Adrenal gland (tissue), 12 donors: ENCODE data around the gene SBF1. TPM values are rescaled to one million over a fixed set of nuclear protein-coding genes. Genes with fewer than 3 reads are reported as not detected.

Source experiments
- DNase-seq, 7 donors: peaks; one replicate each; pipeline ENCODE4 v3.0.0-alpha.2; 2019 to 2020
- H3K27ac ChIP-seq, 5 donors: fragments of 200-600 bp; sonication (generic) in 4 of 5; 1 replicate in 3 of 5; 2 replicates in 2 of 5; pipeline versions ENCODE4 v1.5.1 to v1.8.0; 2016 to 2020; ENCODE audit warnings: mild to moderate bottlenecking in 1 of 5
- H3K27me3 ChIP-seq: fragments of 200-600 bp; 2 replicates; pipeline ENCODE4 v1.8.0; 2021
- H3K36me3 ChIP-seq, 2 donors: fragments of 200-600 bp; replicated peaks in 1 of 2; 1 replicate in 1 of 2; 2 replicates in 1 of 2; pipeline versions ENCODE4 v1.5.1 to v1.8.0; 2018 to 2022
- H3K4me1 ChIP-seq, 2 donors: fragments of 200-600 bp; replicated peaks in 1 of 2; 1 replicate in 1 of 2; 2 replicates in 1 of 2; pipeline versions ENCODE4 v1.5.1 to v1.8.0; 2018 to 2021
- H3K4me3 ChIP-seq, 4 donors: fragments of 200-600 bp; sonication (generic) in 3 of 4; one replicate each; pipeline ENCODE4 v1.5.1; 2016 to 2018
- H3K9me3 ChIP-seq, 3 donors: fragments of 200-600 bp; sonication (generic) in 1 of 3; replicated peaks in 1 of 3; 1 replicate in 2 of 3; 2 replicates in 1 of 3; pipeline versions ENCODE4 v1.5.1 to v1.8.0; 2016 to 2021
- CTCF ChIP-seq, 6 experiments: fragments of 450-650 bp in 4 of 6; fragments of 200-600 bp in 2 of 6; sonication (generic) in 1 of 6; IDR thresholded peaks; 1 replicate in 5 of 6; 2 replicates in 1 of 6; pipeline versions ENCODE4 v1.5.1 to v1.8.0; 2016 to 2021; ENCODE audit warnings: antibody characterized with exemption in 6 of 6, mild to moderate bottlenecking in 2 of 6, moderate library complexity in 1 of 6
- POLR2A ChIP-seq, 2 donors: fragments of 450-650 bp; IDR thresholded peaks; one replicate each; pipeline ENCODE4 v1.6.1; 2017; ENCODE audit warnings: antibody characterized with exemption in 2 of 2, mild to moderate bottlenecking in 2 of 2, moderate library complexity in 1 of 2
- WGBS, 4 donors: extraction: QIAGEN DNeasy Blood & Tissue Kit in 2 of 4; methylation state at CpG; one replicate each; pipeline versions ENCODE4 v1.1.5 to v1.1.7; 2013 to 2017; 5-methylcytosine and 5-hydroxymethylcytosine counted together
- intact Hi-C, 2 donors: fragments of 100-400 bp; cut with DNase I; formaldehyde crosslinking; loops; one replicate each; pipeline versions ENCODE4 v1.14.1 to v1.15.0; 2022 to 2023
- polyA plus RNA-seq, 3 donors: library from polyadenylated mRNA; stranded (reverse); fragments of 200-250 nt in 2 of 3; fragments of 350-450 nt in 1 of 3; fragmentation: Illumina TruSeq in 1 of 3; extraction: RNeasy Lipid Tissue Mini Kit (QIAGEN cat#74804) in 1 of 3; gene quantifications; one replicate each; pipeline ENCODE4 v1.2.3, GENCODE V29; 2013 to 2014
- total RNA-seq, 9 donors: library from RNA; depleted of rRNA in 4 of 9; stranded (reverse); fragments of >200 nt in 4 of 9; fragments of 120-200 nt in 1 of 9; fragmentation: NEBNext Ultra II Directional in 1 of 9; extraction: Animal tissue kit (Norgen Biotek cat#: 25700) in 1 of 9; gene quantifications; one replicate each; pipeline versions ENCODE4 v1.1.0 to v1.2.4, GENCODE V29; 2013 to 2023
- donor health status: healthy with polysubstance abuse.
- donor health status: Bipolar disorder and iron deficiency.
- donor health status: DM: yes; HTN: yes; CAD: no.
- donor health status: DM: no; HTN: no; CAD: no.
- donor health status: DM: no; HTN: no; CAD: no.
- donor health status: DM: yes; HTN: yes; CAD: no.

Gene SBF1
- total and polyA plus RNA-seq, 12 donors, result 8.4 to 117 (median 72.9) TPM

DNA sequence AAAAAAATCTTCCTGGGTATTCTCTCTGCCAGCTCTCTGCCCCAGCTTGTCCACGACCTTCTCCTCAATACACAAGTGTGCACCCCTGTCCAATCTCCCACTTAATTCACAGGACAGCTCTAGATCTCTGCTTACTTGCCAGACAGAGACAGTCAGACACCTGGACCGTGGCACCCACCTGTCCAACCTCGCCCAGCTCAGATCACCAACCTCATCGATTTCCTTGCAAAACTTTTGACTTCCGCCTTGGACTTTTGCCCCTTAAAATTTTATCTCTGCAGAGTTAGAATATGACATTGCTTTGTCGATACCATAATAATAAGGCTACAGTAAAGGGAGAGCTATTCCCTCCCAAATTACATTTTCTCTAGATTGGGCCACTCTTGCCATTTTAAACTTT, 22.3 kb upstream of the SBF1 start:
- no peak overlapping the region for H3K27ac ChIP-seq
- no peaks in the 10 kb centered on the region for H3K27me3 ChIP-seq
- TF ChIP-seq POLR2A (IDR thresholded peaks at IDR 0.05) (no peak), CTCF (IDR thresholded peaks at IDR 0.05) (no peak)
- no peaks in the 10 kb centered on the region for H3K36me3 ChIP-seq
- H3K4me1 ChIP-seq, result peaks cover 0 to 4% of the 10 kb centered on the region in 2 donors
- no peaks in the 10 kb centered on the region for H3K9me3 ChIP-seq
- H3K4me3 ChIP-seq, result no peak overlapping the region
- 83 to 92% (median 86%) methylated on average over 6 of the region's 6 CpGs for WGBS, 4 donors
- intact Hi-C loops, result no loop called here
- no peak for DNase-seq

DNA sequence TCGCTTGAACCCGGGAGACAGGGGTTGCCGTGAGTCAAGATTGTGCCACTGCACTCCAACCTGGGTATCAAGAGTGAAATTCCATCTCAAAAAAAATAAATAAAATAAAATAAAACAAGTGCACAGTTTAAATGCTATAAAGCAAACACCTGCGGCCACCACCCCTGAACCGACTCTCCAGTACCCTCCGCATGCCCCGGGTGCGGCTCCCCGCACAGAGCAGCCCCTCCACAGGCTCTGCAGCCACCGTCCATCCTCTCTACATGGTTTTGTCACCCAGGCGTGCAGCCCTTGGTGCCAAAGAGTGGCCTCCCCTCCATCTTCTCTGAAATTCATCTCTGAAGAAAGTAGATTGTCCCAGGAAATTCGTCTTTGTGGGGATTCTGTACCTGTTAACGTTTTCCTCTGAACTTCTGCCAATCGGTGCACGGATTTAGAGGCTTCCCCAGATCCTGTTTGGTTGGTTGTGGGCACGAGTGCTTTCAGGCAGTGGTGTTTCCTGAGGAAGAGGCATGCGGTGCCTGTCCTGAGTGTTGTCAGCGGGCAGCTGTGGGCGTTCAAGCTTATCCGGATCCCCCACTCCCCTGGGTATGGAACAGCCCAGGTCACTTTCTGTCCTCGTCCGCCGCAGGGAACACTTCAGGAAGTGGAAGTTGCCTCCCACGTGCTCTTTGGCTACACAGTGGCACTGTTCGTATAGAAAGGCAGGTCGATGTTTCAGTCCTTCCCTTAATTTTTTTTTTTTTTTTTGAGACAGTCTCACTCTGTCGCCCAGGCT, 15.9 kb upstream of the SBF1 start:
- Histone ChIP-seq H3K36me3 (no peaks in the 10 kb centered on the region), H3K9me3 (no peaks in the 10 kb centered on the region), H3K4me1 (no peaks in the 10 kb centered on the region), H3K27me3 (no peaks in the 10 kb centered on the region), H3K4me3 (no peak overlapping the region), H3K27ac (no peak overlapping the region)
- no peak for DNase-seq
- intact Hi-C loops, result no loop called here
- 66 to 75% (median 70%) methylated on average over 24 to 27 of the region's 27 CpGs for WGBS, 4 donors
- TF ChIP-seq POLR2A (IDR thresholded peaks at IDR 0.05) (no peak), CTCF (IDR thresholded peaks at IDR 0.05) (no peak)

- Histone ChIP-seq H3K4me1 (no peaks in the 10 kb centered on the region), H3K27ac (no peak overlapping the region), H3K27me3 (no peaks in the 10 kb centered on the region), H3K36me3 (no peaks in the 10 kb centered on the region), H3K9me3 (no peaks in the 10 kb centered on the region), H3K4me3 (no peak overlapping the region)
- 62 to 83% (median 74%) methylated on average over 4 to 31 of the region's 31 CpGs for WGBS, 4 donors
- intact Hi-C loops, result no loop called here
- TF ChIP-seq POLR2A (IDR thresholded peaks at IDR 0.05) (no peak), CTCF (IDR thresholded peaks at IDR 0.05) (no peak)
- no peak for DNase-seq
Observed at GRCh38 chr22:50489363-50490243, 14.8 kb upstream of the SBF1 start.

DNA sequence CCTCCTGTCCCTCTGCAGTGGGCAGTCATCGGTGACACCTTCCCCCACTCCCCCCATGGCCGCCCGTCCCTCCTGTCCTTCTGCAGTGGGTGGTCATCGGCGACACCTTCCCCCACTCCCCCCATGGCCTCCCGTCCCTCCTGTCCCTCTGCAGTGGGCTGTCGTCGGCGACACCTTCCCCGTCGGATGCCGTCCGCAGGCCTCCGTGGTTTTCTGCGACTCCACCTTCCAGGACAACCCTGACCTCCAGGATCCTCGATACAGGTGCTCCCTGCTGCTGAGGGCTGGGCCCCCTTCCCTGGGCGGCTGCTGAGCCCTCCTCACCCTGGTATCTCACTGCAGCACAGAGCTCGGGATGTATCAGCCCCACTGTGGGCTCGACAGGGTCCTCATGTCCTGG, 14.1 kb upstream of the SBF1 start:
- H3K36me3 ChIP-seq, result no peaks in the 10 kb centered on the region
- no peak for DNase-seq
- H3K27me3 ChIP-seq, result no peaks in the 10 kb centered on the region
- H3K9me3 ChIP-seq, result no peaks in the 10 kb centered on the region
- H3K27ac ChIP-seq, result no peak overlapping the region
- intact Hi-C loops, result no loop called here
- H3K4me3 ChIP-seq, result no peak overlapping the region
- H3K4me1 ChIP-seq, result no peaks in the 10 kb centered on the region
- WGBS, 4 donors, result 68 to 77% (median 75%) methylated on average over 16 to 19 of the region's 19 CpGs
- no peak for TF ChIP-seq POLR2A (IDR thresholded peaks at IDR 0.05)
- TF ChIP-seq CTCF (IDR thresholded peaks at IDR 0.05), result no peak
